Measurements from ENCODE around the gene MPEG1.

The MPEG1 gene

DNA sequence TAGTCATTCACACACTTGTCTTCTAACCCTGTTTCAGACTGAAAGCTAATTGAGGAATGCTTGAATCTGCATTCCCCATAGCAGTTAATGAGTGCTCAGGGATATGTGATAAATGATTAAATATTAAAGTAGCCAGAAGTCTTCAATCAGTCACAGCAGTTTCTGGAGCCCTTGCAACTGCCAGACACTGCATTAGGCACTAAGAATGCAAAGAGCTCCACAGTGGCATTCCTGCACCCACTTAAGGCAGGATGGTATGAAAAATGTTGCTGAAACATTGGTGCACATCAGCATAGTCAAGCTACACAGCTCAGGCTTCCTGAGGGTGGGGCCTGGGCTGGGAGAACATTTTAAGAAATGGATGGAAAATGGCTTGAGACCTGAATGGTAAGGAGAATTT lies 34.3 kb downstream of the MPEG1 start:
- TF ChIP-seq, protein P1, sequence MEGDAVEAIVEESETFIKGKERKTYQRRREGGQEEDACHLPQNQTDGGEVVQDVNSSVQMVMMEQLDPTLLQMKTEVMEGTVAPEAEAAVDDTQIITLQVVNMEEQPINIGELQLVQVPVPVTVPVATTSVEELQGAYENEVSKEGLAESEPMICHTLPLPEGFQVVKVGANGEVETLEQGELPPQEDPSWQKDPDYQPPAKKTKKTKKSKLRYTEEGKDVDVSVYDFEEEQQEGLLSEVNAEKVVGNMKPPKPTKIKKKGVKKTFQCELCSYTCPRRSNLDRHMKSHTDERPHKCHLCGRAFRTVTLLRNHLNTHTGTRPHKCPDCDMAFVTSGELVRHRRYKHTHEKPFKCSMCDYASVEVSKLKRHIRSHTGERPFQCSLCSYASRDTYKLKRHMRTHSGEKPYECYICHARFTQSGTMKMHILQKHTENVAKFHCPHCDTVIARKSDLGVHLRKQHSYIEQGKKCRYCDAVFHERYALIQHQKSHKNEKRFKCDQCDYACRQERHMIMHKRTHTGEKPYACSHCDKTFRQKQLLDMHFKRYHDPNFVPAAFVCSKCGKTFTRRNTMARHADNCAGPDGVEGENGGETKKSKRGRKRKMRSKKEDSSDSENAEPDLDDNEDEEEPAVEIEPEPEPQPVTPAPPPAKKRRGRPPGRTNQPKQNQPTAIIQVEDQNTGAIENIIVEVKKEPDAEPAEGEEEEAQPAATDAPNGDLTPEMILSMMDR (conservative IDR thresholded peaks at IDR 0.05; ENCODE audit: low read length), result no peak
- no peak for TF ChIP-seq EZH2phosphoT487 (IDR thresholded peaks at IDR 0.05; ENCODE audit: borderline replicate concordance)
- Histone ChIP-seq H3K9me2 (replicated peaks; ENCODE audit: low read depth, low read length) (no peaks in the 10 kb centered on the region), H3K9ac (ENCODE audit: low read depth, low read length, poor library complexity, severe bottlenecking) (no peak overlapping the region), H3K4me3 (ENCODE audit: low read length, poor library complexity, severe bottlenecking) (no peak overlapping the region), H3K36me3 (ENCODE audit: insufficient read depth, low read length) (no peaks in the 10 kb centered on the region), H3F3A (ENCODE audit: low read depth) (no peaks in the 10 kb centered on the region), H4K20me1 (ENCODE audit: insufficient read depth, low read length, poor library complexity, severe bottlenecking) (no peaks in the 10 kb centered on the region), H3K27me3 (ENCODE audit: insufficient read depth, low read length, poor library complexity, severe bottlenecking) (no peaks in the 10 kb centered on the region), H3K4me2 (ENCODE audit: low read depth, low read length, poor library complexity, severe bottlenecking) (no peak overlapping the region), H3K79me2 (ENCODE audit: insufficient read depth, low read length) (no peaks in the 10 kb centered on the region), H2AFZ (ENCODE audit: low read length) (no peak overlapping the region), H3K4me1 (ENCODE audit: insufficient read depth, low read length, poor library complexity, severe bottlenecking) (no peaks in the 10 kb centered on the region), H3K9me3 (ENCODE audit: insufficient read depth, low read depth, low read length) (peaks cover 7% of the 10 kb centered on the region; the same call in 1 of the 2 replicates)

DNA sequence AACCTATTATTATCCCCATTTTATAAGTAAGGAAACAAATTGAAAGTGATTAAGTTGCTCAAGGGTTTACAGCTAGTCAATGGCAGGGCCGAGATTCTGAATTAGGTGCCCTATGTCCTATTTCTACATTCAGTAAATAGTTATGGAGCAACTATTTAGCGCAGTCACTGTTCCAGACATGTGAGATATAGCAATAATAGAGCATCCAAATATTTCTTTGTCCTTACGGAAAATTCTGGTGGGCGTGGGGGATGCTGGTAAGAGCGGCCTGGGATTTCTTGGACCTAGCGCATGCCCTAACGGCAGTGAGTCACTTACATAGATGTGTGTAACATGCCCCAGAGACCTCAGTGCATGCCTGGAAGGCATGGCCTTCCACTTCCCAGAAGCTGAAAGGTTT lies 36.4 kb downstream of the MPEG1 start:
- Histone ChIP-seq H4K20me1 (ENCODE audit: insufficient read depth, low read length, poor library complexity, severe bottlenecking) (peaks cover 4% of the 10 kb centered on the region), H3K79me2 (ENCODE audit: insufficient read depth, low read length) (no peaks in the 10 kb centered on the region; the same call in 1 of the 2 replicates)

DNA sequence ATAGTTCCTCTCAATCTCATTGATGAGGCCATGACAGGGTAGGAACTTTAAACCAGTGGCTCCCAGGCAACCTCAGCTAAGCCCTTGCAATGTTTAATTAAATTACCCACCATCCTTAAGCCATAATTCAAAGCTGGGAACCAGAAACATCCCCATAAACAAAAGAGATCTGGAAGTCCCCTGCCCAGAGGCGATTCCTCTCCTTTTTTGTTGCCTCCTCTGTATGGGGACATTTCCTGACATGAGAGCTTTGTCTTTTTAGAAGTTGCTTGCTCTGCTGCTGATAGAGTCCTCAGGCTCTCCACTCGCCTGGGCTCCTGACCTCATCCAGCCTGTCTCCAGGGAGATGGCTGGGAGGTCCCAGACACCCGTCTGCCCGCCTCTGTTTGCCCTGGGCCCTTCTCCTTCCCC lies 37.6 kb downstream of the MPEG1 start:
- Histone ChIP-seq H4K20me1 (ENCODE audit: insufficient read depth, low read length, poor library complexity, severe bottlenecking) (peaks cover 4% of the 10 kb centered on the region), H3K9ac (ENCODE audit: low read depth, low read length, poor library complexity, severe bottlenecking) (no peak overlapping the region), H3K4me3 (ENCODE audit: low read length, poor library complexity, severe bottlenecking) (no peak overlapping the region), H3K9me3 (ENCODE audit: insufficient read depth, low read depth, low read length) (peaks cover 7% of the 10 kb centered on the region; the same call in 1 of the 2 replicates), H3K79me2 (ENCODE audit: insufficient read depth, low read length) (no peaks in the 10 kb centered on the region; the same call in 1 of the 2 replicates), H3K4me1 (ENCODE audit: insufficient read depth, low read length, poor library complexity, severe bottlenecking) (peaks cover 9% of the 10 kb centered on the region), H2AFZ (ENCODE audit: low read length) (no peak overlapping the region), H3F3A (ENCODE audit: low read depth) (no peaks in the 10 kb centered on the region), H3K36me3 (ENCODE audit: insufficient read depth, low read length) (no peaks in the 10 kb centered on the region), H3K4me2 (ENCODE audit: low read depth, low read length, poor library complexity, severe bottlenecking) (no peak overlapping the region), H3K27me3 (ENCODE audit: insufficient read depth, low read length, poor library complexity, severe bottlenecking) (peaks cover 5% of the 10 kb centered on the region), H3K9me2 (replicated peaks; ENCODE audit: low read depth, low read length) (no peaks in the 10 kb centered on the region)
- TF ChIP-seq EZH2phosphoT487 (IDR thresholded peaks at IDR 0.05; ENCODE audit: borderline replicate concordance), result no peak

More for the DNA sequence above, 36.4 kb downstream of the MPEG1 start:
- no peak overlapping the region for H3K4me2 ChIP-seq (ENCODE audit: low read depth, low read length, poor library complexity, severe bottlenecking)
- H2AFZ ChIP-seq (ENCODE audit: low read length), result no peak overlapping the region
- peaks cover 7% of the 10 kb centered on the region; the same call in 1 of the 2 replicates for H3K9me3 ChIP-seq (ENCODE audit: insufficient read depth, low read depth, low read length)
- no peak overlapping the region for H3K4me3 ChIP-seq (ENCODE audit: low read length, poor library complexity, severe bottlenecking)
- peaks cover 9% of the 10 kb centered on the region for H3K4me1 ChIP-seq (ENCODE audit: insufficient read depth, low read length, poor library complexity, severe bottlenecking)
- no peaks in the 10 kb centered on the region for H3K36me3 ChIP-seq (ENCODE audit: insufficient read depth, low read length)
- H3F3A ChIP-seq (ENCODE audit: low read depth), result no peaks in the 10 kb centered on the region
- H3K9me2 ChIP-seq (replicated peaks; ENCODE audit: low read depth, low read length), result no peaks in the 10 kb centered on the region
- H3K9ac ChIP-seq (ENCODE audit: low read depth, low read length, poor library complexity, severe bottlenecking), result no peak overlapping the region
- TF ChIP-seq EZH2phosphoT487 (IDR thresholded peaks at IDR 0.05; ENCODE audit: borderline replicate concordance), result no peak
- TF ChIP-seq, protein P1 (conservative IDR thresholded peaks at IDR 0.05; ENCODE audit: low read length), result no peak
- peaks cover 5% of the 10 kb centered on the region for H3K27me3 ChIP-seq (ENCODE audit: insufficient read depth, low read length, poor library complexity, severe bottlenecking)

DNA sequence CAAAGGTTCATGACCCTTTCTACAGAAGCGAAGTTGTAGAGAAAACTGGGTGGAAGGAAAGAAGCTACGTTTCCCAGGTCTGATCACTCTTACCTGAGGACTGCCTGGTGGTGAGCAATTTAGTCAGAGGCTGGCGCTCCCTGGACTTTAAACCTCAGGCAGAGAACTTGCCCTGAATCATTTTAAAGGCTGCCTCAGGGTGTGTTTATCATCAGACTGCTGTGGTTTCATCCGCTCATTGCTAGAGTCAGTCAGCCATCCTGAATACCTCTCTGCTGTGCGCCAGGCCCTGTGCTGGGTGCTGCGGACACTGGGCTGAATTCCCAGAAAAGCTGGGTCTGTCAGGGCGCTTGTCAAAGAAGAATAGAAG lies 38.1 kb downstream of the MPEG1 start:
- Histone ChIP-seq H4K20me1 (ENCODE audit: insufficient read depth, low read length, poor library complexity, severe bottlenecking) (peaks cover 4% of the 10 kb centered on the region), H3K36me3 (ENCODE audit: insufficient read depth, low read length) (no peaks in the 10 kb centered on the region), H3K9me2 (replicated peaks; ENCODE audit: low read depth, low read length) (no peaks in the 10 kb centered on the region), H3K9me3 (ENCODE audit: insufficient read depth, low read depth, low read length) (peaks cover 7% of the 10 kb centered on the region; the same call in 1 of the 2 replicates), H3K79me2 (ENCODE audit: insufficient read depth, low read length) (no peaks in the 10 kb centered on the region; the same call in 1 of the 2 replicates), H2AFZ (ENCODE audit: low read length) (no peak overlapping the region), H3K4me1 (ENCODE audit: insufficient read depth, low read length, poor library complexity, severe bottlenecking) (peaks cover 9% of the 10 kb centered on the region), H3K27me3 (ENCODE audit: insufficient read depth, low read length, poor library complexity, severe bottlenecking) (peaks cover 5% of the 10 kb centered on the region), H3K4me3 (ENCODE audit: low read length, poor library complexity, severe bottlenecking) (no peak overlapping the region), H3F3A (ENCODE audit: low read depth) (no peaks in the 10 kb centered on the region), H3K9ac (ENCODE audit: low read depth, low read length, poor library complexity, severe bottlenecking) (no peak overlapping the region), H3K4me2 (ENCODE audit: low read depth, low read length, poor library complexity, severe bottlenecking) (no peak overlapping the region)
- TF ChIP-seq, protein P1 (conservative IDR thresholded peaks at IDR 0.05; ENCODE audit: low read length), result no peak
- no peak for TF ChIP-seq EZH2phosphoT487 (IDR thresholded peaks at IDR 0.05; ENCODE audit: borderline replicate concordance)
